Fibroblast of skin of left quadriceps (primary cell): ENCODE measurements around the gene TRPC3.

Source experiments
- DNase-seq, 2 experiments: peaks; one replicate each; pipeline ENCODE4 v3.0.0-alpha.2; 2013; ENCODE audit warnings: low read depth in 2 of 2

Gene TRPC3

DNA sequence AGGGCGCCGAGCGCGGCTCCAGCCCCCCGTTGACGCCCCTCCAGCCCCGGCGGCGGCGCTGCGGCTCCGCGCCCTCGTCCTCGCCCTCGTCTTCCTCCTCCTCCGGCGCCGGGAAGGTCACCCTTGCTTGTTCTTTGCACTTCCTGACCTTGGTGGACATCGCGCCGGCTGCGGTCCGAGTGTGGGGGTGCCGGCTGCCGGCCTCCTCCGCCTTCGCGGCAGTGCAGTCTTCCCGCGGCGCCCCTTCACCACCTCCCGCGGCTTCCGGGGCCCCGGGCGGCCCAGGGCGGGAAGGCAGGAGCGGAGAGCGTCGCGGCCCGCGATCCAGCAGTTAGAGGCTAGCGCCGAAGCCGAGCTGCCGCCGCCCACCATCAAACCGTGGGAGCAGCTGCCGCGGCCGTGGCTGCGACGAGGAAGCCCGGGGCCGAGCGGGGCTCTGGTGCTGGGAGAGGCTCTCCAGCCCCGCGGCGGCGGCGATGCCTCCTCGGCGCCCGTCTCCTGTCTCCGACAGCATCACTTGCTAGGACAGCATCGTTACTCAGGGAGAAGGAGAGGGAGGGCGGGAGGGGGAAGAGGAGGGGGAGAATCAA lies at the start of gene TRPC3:
TRPC3 (minus strand) TSS at position 540 of the 590 bp plus-strand sequence; CDS start at position 160, 380 bp downstream.
- no peak for DNase-seq

DNA sequence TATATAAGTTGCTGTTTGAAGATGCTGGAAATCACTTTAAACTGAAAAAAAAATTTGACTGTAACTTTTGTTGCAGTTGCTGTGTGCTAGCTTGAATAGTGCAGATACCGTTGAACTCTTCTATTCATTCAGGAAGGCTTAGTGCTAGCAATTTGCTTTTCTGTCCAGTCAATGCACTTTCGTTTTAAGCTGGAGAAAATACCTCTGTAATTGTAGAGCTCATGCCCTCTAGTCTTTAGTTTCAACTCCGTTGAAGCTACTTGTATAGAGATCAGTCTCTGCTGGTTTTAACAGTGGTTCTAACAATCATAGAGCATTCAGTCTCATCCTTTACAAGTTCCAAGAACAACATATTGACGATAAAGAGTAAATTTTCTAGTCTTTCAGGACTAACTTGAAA lies 49.0 kb upstream of the TRPC3 start:
- no peak for DNase-seq

DNA sequence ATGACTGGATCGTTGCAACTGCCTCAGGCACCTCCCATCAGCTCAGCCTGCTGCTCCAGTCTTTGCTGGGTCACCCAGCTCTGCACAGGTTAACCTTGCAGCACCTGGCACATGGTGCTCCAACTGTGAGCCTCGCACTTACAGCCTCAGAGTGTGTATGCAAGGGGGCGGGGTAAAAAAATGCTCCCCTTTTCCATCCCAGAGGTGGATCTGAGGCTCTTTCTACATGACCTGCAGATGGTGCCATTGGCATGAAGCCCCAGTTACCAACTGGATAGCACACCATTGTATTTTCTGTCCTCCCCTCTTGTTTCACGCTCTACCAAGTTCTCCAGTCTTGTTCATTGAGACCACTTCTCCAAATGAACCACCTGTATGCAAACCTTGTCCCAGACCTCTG lies 46.2 kb upstream of the TRPC3 start:
- no peak for DNase-seq

DNA sequence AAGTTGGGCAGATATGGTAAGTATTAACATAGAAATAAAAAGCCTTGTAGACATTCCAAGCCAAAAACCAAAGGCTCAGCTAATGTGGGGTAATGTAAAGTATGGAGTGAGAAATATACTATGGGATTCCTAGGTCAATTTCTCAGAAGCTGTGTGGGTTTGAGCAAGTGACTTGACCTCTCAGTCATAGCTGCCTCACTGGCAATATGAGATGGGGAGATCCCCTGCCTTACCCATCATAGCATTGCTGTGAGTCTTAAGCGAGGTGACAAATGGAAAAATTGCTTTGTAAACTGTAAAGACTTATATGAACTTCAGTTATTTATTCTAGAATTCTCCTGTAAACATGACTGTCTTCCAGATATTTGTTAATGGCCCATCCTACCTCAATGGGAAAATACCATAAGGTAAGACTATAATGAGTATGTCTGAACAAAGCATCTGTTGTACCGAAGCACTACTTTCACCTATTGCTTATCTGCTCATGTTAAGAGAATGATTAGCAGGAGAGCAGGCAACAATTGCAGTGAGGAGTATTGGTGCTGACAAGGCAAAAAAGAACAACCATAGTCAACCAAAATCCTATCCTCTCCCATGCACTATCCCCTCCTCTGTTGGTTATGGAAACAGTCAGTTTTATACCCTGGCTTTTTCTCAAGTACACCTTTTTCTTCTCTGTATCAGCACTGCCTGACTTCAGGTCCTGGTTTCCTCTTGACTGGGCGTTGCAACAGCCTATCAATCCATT lies 44.1 kb upstream of the TRPC3 start:
- DNase-seq: no peak

DNA sequence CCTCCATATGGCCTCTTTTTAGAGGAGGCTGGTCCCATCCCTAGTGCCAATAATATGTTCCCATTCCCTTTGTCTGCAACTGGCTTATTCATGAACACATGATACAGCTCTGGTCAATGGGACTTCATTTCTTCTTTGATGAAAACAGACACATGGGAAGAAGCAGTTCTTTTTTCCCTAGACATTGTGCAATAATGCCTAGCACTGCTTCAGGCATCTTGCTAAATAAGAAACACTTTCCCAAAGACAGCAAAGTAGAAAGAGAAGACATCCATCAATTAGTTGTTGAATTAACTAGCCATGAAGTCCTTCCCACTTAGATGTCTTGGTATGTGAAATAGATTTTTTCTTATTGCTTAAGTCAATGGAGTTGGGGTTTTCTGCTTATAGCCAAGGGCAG lies 40.1 kb upstream of the TRPC3 start:
- no peak for DNase-seq

DNA sequence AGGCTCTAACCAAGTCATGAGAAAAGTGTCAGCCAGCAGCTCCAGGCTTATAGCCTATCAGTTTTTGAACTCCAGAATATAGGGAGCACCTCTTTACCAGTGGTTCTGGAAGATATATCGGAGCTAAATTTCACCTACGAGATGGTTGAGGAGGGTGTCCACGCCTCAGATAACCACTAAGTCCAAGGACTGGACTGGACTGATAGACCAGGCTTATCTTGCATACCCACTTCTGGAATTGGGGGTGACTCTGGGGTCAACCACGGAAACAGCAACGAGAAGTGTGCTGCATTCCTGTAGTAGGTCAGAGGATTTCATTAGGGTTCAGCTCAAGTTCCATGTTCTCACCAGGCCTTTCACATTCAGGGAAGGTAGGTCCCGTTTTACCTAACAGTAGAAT lies 38.6 kb upstream of the TRPC3 start:
- no peak for DNase-seq

DNA sequence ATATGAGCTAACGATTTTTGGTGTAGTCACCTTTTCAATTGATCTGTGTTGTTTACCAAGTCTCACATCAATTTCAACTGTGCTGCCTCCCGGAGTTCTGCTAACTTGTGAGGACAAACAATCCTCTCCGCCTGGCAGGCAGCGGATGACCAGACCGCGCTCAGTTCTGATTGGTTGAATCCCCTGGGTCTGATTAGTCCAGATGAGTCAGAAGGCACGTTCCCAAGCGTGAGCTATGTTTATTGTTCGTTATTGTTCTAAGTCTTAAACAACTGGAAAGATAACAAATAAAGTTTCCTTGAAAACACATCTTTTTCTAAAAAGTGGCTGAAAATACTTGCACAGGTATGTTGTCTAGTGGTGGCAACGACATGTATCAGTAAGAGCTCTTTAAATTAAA lies 37.9 kb upstream of the TRPC3 start:
- no peak for DNase-seq

DNA sequence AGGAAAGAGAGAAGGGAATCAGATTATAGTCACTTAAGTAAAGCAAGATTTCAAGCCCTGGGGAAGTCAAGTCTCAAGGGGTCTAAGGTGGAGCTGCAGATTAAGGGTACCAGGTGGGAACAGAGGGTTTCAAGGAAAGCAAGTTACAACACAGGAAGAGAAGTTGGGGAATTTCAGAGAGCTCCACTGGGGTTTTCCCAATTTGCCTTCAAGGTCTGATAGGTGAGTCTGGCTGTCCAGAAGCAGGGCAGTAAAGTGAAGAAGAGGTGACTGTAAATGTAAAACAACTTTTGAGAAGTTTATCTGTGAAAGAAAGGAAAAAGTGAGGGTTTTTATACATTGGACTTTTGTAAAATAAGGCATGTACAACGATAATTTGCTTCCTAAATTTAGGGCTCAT lies 37.1 kb upstream of the TRPC3 start:
- no peak for DNase-seq

DNA sequence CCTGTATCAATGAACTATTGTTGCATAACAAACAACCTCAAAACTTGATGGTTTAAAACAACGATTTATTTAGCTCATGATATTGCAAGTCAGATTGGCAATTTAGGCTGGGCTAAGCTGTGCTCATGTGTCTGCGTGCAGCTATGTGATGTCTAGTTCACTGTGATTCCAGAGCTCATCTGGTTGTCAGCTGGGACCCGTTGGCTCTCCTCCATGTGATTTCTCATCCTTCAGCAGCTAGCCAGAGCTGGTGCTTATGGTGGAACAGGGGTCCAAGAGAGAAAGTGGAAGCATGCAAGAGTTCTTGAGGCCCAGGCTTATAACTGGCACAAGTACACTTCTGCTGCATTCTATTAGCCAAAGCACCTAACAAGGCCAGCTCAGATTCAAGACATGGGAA lies 28.8 kb upstream of the TRPC3 start:
- DNase-seq: peak; percentile 72

DNA sequence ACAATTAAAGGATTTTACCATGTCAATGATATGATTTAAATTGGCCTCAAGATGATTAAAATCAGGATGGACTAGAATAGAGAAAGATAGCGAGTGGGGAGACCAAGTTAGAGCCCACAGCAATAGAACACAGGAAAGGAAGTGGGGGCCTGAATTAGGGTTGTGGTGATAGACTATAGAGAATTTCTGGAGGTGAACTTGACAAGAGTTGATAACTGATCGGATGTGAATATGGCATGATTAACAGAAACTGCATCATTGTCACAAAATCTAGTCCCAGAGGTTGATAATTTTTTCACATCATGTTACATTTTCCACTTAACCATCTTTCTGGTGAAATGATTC lies 26.3 kb upstream of the TRPC3 start:
- no peak for DNase-seq

DNA sequence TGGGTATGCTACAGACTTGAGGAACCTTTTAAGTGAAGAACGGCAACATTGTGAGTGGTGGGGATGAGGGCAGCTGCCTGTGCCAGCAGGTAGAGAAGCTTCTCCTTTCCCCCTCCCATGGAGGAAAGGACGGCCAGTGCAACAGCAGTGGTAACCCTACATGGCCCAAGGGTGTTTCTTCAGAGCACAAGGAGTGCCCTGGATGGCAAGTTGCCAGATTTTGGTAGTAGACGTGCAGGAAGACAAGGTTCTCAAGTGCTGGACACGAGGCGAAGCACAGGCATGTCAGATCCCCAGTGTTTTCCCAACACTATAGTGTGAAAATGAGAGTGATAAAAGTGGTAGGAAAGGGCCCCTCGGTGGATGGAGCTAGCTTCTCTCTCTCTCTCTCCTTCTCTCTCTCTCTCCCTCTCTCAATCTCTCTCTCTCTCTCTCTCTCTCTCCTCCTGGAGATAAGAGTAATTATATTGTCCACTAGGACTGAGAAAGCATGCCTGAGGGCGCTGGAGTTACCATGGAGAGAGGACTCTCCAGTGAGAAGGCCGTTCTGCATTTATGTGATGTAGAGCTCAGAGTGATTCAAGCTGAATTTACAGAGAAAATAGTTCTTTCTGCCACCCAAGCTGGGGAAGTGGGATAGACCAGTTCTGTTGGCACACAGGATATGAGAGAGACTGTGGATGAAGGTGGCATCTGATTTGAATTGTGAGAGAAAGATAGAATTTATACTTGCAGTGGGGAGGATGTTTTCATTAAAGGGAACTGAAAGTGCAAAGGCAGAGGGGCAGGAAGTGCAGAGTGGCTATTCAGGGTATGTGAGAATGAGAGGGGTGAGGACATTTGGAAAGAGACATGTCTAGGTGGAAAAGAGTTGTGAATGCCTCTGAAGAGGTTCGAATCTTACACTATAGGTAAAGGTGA lies 25.7 kb upstream of the TRPC3 start:
- no peak for DNase-seq

DNA sequence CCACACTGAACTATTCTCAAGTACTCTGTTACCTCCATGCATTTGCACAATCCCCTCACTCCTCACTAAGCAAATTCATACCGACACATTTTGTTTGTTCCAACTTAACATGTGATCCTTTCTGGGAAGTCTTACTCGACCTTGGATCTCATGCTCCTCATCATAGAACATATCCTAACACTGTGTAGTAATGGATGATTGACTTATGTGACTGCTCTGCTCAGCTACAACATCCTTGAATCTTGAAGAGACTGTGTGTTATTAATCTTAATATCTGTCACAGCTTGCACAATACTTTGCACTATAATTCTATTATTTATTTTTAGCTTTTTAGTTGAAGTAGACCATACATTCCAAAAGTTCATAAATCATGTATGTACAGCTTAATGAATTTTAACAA lies 23.9 kb upstream of the TRPC3 start:
- DNase-seq: no peak

DNA sequence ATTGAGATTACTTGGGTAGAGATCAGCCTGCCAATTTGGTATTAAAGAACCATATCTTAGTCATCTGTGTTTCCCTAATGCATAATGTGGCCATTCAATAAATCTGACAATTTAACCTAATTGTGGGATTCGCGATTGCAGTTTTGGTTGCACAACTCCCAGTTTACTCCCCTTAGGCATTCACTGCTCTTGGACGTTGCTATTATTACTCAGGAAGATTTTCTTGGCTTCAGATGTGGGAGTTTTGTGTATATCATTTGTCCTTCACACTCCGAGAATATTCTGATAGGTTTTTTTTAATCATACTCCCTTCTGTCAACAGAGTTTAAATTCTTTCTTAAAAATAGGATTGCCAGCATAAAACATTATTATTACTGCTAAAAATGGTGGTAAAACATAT lies 22.0 kb upstream of the TRPC3 start:
- no peak for DNase-seq

DNA sequence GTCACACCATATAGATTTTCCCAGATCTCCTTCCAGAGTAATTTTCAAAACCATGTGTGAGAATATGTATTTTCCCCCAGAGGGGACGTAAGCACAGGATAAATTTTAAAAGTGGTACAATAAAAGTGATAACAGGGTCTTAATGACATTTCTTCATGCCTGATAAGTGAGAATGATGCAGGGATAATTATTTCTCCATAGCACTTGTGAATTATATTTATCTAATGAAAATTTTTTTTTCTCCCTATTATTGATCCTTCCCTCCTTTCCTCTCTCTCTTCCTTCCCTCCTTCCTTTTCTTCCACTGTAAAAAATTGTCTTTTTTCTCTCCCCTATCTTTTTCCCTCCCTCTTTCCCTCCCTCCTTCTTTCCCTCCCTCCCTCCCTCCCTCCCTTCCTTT lies 17.0 kb upstream of the TRPC3 start:
- DNase-seq: no peak

DNA sequence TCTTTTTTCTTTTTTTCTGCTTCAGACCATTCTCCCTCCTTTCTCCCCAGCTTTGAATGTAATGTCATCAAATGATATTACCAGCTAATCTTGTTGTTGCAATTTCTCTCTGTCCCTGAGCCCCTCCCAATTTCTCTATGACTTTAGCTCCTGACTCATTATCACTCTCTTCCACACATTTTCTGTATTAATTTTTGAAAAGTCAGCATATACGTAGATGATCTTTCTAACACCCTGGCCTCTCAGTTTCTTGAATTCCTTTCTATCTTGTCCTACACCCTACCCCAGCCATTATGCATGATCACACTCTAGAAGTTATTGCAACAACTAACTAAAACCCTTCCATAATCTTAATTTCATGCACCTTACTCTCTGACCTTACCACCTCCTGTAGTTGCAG lies 13.1 kb upstream of the TRPC3 start:
- DNase-seq: no peak

DNA sequence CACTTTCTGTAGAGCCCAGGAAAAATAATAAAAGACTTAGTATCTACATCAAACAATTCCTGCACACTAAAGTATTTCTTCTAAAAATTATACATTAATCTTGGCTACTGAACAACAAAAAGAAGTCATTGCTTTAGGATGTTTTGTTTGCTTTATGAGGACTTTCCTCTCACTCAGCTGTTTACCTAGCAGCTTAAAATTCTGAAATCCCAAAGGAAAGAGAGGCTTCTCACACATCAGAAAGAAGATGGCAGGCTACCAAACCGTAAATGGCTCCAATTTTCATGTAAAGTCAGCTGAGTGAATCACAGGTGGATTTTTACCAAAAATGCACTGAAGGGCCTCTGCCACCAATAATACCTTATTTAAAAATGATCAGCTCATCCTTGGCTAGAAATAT lies 9.0 kb upstream of the TRPC3 start:
- no peak for DNase-seq

DNA sequence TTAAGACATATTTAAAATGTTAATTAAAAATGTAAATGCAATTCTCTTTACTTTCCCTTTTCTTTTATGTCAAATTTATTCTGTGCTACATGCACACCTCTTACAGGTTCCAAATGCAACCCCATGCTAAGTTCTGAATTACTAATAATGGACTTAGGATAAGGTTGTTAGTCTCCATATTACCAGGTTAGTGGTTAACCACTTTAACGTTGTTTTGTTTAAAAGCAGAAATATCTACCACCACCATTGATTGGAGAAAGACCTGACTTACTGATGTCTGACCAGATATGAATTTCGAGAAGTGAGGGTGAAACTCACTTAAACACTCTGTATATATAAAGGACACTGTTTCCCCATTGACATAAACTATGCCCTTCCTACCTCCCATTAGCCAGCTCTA lies 6.9 kb upstream of the TRPC3 start:
- no peak for DNase-seq

DNA sequence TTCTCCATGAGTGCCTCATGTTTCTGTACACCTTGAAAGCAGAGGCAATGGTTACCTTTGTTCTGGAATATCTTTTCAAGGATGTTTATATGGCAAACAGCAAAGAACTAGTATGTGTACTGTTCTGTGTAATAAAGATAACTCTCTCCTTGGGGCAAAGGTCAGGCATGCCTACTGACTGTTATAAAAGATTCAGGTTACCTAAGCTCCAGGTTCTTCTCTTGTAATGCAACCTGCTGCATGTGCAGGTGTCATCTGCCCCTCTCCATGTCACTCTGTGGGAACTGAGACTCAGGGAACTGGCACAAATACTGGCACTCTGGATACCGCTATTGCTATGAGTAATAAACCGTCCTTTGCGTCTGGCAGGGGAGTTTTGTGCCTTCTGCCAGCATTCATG lies 5.4 kb upstream of the TRPC3 start:
- no peak for DNase-seq

DNA sequence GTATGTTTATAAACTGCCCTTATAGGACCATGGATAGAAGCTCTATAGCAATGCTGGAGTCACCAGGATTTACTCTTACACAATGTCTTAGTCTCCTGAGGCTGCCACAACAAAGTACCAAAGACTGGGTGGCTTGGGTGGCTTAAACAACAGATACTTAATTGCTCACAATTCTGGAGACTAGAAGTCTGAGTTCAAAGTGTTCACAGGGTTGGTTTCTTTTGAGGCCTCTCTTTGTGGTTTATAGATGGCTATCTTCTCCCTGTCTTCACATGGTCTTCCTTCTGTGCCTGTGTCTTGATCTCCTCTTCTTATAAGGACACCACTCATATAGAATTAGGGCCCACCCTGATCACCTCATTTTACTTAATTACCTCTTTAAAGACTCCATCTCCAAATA lies 2.0 kb upstream of the TRPC3 start:
- no peak for DNase-seq

DNA sequence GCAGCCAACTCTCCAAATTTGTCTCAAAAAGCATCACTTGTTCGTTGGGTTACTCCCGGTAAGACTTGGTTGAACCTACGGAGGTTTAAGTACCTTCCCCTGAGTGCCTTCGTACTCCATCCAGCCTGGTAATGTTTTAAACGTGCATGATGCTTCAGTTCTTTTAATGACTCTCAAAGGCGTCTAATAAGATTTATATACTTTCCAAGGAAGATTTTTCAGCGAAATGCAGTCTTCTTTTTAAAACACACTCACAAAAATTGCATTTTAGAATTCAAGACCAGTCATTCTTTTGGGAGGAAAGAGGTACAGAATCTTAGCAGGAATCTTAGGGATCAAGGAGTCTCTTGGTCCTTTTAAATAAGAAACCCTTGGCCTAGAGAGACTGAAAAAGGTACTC lies 430 bp upstream of the TRPC3 start:
- DNase-seq: no peak

DNA sequence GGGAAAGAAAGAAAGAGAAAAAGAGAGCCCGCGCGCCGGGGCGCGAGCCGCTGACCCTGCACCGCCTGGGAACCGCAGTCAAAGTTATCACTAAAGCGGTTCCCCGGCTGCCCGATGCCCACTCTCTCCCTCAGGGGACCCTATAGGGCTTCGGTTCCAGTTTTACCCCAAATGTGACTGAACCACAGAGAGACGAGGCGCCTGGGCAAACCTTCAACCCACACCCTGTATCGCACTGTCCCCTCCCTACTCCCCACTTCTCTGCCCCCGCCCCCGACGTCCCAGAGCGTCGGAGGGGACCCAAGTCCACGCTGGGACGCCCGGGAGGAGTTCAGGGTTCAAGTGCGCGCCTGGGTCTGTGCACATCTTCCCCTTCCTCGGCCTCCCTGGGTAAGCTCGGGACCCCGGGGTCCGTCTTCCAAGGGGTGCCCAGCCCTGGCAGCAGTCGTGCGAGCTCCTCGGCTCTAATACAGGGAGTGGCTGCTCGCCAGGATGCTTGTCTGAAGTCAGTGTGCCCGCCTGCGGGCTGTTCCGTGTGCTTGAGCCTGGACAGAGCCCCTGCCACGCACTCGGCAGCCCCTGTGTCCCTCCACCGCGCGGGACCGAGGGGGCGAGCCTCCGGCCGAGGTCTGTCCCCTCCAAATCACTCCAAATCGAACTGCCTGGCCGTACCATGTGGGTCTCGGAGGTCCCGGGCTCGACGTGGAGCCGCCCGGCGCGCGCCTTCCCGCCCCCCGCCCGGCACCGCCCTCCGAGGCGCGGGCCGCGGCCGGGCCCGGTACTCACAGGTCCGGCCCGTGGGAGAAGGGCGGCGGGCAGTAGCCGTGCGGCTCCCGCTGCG lies 960 bp downstream of the TRPC3 start:
- DNase-seq: no peak

DNA sequence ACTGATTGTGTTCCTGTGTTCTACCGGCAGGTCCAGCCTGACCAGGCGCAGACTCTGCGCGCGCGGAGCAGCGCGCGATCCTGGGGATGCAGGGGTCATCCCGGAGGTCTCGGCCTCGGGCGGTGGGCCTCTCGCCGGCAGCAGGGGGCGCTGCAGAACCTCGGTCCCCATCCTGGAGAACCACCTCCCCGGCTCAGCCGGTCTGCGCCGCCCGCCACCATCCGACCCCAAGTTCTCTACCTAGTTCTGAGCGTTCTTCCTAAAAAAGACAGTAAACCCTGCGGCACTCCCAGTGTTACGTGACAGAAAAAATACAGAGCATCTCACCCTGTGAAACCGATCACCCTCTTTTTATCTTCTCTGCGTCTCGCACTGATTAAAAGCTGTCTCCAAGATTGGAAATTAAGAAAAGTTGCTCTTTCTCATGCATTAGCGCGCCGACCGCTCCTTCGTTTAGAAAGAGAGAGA lies 1.6 kb downstream of the TRPC3 start:
- peak; percentile 44 to 45 for DNase-seq
